CD4-positive, alpha-beta T cell treated with Interleukin-4 for 1 hour (primary cell): ENCODE data around the gene UGT8.
"Not testable (repeated sequence)": the region's sequence is repeated elsewhere in the genome, so short reads cannot be mapped to it uniquely, and the experiment has no call there.

Experiments used
- DNase-seq, 2 donors: peaks; one replicate each; pipeline ENCODE4 v3.0.0-alpha.2; 2020 to 2022

Gene UGT8

GRCh38 chr4:114606245-114606644 lies 7.6 kb downstream of the UGT8 start:
- DNase-seq, result no peak

DNA sequence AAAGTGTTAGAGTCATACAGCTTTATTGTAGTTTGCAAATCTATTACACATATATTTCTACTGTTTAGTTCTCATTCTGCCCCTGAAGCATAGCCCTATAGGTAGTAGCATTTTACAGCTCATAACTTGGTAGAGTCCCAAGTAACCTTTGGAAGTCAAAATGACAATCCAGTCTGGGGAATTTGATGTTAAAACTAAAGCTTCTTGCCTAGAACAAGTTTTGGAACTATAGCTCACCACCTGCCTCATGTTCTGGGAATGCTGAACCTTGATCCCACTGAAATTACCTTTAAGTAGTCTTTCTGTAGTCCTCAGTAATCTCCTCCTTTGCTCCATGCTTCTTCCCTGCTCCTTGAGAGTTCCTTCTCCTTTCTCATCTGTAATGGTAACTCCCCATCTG lies 8.4 kb downstream of the UGT8 start:
- no peak for DNase-seq

DNA sequence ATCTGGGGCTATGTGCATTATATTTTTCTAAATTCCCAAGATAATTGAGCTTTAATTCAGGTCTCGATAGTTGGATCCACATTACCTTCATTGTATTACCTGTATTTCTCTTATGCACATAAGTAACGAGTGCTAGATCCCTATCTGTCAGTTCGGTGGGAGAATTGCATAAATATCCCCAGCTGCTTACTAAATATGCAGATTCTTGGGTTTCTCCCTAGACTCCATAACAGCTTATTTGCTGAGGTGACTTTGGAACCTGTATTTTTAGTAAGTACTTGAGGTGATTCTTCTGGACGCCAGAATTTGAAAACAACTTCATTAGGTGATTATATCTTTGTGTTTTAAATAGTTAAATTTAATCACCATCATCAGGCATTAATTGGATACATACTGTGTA lies 15.0 kb downstream of the UGT8 start:
- no peak for DNase-seq

- no peak for DNase-seq
Measured at GRCh38 chr4:114615435-114615834, 16.8 kb downstream of the UGT8 start.

DNA sequence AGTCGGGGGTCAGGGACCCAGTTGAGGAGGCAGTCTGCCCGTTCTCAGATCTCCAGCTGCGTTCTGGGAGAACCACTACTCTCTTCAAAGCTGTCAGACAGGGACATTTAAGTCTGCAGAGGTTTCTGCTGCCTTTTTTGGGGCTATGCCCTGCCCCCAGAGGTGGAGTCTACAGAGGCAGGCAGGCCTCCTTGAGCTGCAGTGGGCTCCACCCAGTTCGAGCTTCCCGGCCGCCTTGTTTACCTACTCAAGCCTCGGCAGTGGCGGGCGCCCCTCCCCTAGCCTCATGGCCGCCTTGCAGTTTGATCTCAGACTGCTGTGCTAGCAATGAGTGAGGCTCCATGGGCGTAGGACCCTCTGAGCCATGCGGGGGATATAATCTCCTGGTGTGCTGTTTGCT lies 17.4 kb downstream of the UGT8 start:
- not testable (repeated sequence) for DNase-seq

DNA sequence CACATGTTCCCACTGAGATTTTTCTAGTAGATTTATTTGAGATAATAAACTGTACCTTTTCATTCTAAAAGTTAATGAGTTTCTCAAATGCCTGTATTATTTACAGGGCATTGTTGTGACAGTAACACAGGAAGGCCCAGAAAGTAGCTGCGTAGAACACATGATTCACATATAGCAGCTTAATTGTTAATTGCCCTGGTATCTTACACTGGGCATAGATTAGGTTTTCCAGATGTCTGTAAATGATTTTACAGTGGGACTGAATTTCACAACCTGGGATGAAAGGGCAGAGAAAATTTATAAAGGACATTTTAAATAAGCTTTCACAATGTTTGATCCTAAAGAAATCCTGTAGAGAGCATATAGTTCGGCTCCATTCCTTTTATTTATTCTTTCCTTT lies 27.6 kb downstream of the UGT8 start:
- no peak for DNase-seq

DNA sequence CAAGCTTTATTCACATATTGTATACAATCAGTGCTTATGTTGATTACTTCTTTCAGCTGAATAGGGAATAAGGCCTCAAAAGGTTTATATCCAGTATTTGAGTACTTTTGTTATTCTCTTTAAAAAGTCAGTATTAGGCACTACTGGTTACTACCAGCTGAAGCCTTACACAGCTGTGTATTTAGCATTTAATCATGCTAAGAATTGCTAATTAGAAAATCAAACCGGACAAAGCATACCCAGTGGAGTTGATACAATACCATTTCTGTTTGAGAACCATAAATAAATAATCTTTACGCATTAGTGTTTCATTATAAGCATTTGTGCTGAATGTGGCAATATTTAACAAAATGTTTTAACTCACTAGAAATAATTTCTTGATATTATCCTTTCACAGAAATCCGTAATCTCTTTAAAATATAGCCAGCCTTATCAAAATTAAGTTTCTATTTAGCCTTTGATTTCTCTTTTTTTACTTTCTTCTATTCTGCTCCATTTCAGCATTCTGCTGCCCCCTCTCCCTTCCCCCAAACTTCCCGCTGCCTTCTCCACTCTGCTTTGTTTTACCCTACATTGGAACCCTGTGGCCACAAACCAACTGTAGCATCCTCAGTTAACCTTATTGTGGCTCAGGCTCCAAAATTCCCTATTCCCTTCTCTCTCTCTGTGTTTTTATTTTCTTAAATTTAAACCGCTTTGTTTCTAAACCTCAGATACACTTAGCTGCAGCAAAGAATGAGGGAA lies 37.8 kb downstream of the UGT8 start:
- DNase-seq, result no peak

- DNase-seq, result no peak
Measured at GRCh38 chr4:114642173-114642780, 43.7 kb downstream of the UGT8 start.

GRCh38 chr4:114649908-114650307 lies 51.3 kb downstream of the UGT8 start:
- DNase-seq, result no peak

DNA sequence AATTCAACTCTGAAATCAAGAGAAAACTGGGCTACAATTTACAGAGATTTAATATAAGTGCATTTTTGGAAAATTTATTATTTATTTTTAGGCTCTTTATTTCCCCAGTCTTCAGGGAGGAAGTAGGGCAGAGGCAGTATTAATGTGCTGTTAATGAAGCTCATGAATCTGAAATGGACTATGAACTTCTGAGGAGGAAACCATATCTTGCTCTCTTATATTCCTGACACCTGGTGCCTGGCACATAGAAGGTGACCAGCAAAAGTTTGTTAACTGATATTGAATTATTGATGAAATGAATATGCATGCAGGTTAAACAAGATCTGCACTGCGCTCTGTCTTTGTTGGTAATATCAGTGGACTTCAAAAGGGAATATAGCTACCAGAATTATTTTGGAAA lies 55.1 kb downstream of the UGT8 start:
- DNase-seq, result no peak

DNA sequence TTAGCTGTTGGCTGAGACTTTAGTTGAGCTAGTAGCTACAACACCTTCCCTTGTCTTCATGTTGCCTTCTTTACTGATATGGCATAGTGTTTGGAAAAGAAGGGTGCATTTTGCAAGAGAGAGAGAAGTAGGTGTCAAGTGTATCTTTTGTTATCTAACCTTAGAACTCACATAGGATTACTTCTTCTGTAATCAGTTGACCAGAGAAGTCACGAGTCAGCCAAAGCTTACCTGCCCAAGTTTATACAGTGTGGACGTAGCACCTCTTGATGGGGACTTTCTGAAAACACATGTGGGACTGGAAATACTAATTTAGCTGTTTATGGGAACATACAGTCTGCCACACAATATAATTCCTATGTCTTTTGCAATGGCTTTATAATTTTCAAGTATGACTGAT lies 56.0 kb downstream of the UGT8 start:
- DNase-seq, result no peak

GRCh38 chr4:114658179-114658578 lies 59.6 kb downstream of the UGT8 start:
- no peak for DNase-seq

GRCh38 chr4:114658776-114659175 lies 60.2 kb downstream of the UGT8 start:
- DNase-seq, result no peak

DNA sequence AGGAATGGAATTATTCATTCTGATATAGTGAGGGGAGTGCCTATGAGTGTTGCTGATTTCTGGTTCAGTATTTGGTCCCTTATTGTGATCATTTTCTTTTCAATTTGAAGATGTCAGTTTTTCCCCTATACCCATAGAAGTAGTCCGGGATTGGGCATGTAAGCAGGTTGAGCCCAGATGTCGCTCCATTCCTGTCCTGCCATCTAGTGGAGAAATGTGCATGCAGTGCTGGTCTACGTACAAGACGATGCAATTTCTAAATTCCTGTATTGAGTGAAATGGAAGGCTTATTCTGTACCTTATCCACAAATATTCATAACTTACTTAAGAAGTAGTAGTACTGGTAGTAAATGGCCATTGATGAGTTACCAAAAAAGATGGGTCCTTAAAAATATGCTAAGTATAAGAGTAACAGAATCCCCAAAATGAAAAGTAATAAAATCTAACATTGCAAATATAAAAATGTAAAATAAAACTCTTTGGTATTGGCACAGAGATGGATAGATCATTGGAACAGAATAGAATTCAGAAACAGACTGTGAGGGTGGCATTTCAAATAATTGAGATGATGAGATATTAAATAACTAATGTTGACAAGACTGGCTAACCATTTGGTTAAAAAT lies 60.9 kb downstream of the UGT8 start:
- DNase-seq, result peak; percentile 36 to 37

DNA sequence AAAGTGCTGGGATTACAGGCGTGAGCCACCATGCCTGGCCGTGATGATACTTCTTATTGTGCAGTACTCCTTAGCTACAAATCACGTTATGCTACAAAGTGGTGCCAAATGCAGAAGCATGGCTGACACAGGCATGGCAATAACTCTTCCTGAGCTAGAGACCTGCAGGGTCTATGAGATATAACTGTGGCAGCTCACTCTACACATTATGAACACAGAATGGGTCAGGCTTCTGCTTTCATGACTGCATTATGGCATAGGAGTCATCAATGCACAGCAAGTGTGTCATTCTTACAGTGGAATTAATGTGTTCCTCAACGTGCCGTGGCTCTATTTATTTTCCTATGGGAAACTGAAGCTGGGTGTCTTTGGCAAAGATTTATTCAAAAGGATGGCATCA lies 64.5 kb downstream of the UGT8 start:
- no peak for DNase-seq

DNA sequence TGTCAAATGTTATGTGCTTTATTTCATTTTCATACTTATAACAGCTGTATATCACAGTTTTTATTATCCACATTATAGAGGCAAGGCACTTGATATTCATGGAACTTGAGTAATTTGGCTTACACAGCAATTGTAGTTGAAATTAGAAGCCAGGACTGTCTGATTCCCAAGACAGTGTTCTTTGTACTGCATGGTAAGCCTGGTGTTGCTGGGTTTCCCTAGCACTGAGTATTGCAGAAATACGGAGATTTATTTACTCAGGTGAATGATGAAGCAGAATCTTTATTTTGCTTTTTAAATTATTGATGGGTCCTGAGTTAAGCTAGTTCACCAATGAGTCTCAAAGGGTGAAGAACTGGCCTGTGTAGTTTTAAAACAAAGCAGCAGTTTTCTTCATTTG lies 70.0 kb downstream of the UGT8 start:
- no peak for DNase-seq

DNA sequence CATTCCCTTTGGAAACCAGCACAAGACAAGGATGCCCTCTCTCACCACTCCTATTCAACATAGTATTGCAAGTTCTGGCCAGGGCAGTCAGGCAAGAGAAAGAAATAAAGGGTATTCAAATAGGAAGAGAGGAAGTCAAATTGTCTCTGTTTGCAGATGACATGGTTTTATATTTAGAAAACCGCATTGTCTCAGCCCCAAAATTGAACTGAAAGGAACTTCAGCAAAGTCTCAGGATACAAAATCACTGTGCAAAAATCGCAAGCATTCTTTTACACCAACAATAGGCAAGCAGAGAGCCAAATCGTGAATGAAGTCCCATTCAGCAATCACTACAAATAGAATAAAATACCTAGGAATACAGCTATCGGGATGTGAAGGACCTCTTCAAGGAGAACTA lies 72.1 kb downstream of the UGT8 start:
- DNase-seq, result not testable (repeated sequence)

- no peak for DNase-seq
Measured at GRCh38 chr4:114673306-114673705, 74.7 kb downstream of the UGT8 start.

DNA sequence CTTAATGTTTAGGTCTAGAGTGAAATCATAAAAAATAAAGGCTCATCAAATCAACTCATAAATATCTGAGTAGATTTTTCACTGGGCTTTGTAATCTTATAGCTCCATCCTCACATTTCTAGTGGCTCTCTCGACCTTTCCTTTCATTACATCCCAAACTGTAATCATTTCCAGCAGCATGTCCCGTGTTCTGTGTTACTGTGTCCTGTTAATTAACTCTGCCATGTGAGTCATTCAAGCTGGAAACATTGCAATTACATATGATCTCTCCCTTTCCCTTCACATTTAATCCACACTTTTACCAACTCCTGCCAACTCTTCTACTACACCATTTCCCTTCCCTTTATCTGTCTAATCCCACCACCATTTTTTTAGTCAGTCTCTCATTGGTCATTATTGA lies 75.5 kb downstream of the UGT8 start:
- no peak for DNase-seq

DNA sequence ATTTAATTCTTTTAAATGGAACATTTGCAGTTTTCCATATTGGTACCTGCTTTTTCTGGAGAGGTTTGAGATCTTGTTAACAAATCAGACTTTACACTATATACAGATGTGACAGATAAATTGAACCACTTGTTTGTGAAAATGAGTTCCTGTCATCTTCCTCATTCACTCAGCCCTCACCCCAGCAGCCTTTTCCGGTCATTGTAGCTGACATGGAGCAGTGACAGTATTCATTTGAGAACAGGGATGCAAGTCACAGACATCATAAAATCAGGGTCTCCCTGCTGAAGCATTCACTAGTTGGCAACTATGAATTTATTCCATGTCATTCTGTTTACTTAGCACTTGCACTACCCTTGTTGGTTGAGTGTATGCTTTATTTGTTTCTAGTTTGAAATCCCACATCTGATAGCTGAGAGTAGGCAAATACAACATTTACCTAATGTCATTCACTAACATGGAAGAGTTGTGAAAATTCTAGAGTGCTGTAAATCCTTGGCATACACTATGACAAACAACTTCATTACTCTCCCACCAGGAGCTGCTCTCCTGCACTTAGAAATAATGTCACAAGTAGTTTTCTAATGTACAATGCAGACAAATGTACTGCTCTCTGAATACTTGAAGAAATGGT lies 78.9 kb downstream of the UGT8 start:
- DNase-seq, result no peak

GRCh38 chr4:114684462-114684861 lies 85.9 kb downstream of the UGT8 start:
- DNase-seq, result no peak

- no peak for DNase-seq
Measured at GRCh38 chr4:114688059-114688458, 89.5 kb downstream of the UGT8 start.

DNA sequence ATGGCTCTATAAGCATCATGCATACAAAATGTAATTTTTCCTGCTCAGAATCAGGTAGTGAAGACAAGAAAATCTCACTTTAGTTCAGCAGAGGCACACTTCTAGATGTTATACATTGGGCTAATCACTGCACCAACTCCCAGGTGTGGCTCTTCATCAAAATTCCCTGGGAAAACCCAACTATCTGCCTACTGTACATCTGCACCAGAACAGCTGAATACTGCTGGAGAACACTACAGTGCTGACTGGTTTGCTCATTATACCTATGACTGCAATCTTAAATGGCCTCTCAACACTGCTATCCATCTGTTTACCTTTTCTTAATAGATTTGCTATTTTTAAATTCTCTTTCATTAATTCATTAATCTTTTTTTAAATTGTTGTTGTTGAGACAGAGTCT lies 92.0 kb downstream of the UGT8 start:
- DNase-seq, result no peak

- no peak for DNase-seq
Measured at GRCh38 chr4:114691865-114692264, 93.3 kb downstream of the UGT8 start.
